Measurements from ENCODE around the gene HDAC9.

The HDAC9 gene

DNA sequence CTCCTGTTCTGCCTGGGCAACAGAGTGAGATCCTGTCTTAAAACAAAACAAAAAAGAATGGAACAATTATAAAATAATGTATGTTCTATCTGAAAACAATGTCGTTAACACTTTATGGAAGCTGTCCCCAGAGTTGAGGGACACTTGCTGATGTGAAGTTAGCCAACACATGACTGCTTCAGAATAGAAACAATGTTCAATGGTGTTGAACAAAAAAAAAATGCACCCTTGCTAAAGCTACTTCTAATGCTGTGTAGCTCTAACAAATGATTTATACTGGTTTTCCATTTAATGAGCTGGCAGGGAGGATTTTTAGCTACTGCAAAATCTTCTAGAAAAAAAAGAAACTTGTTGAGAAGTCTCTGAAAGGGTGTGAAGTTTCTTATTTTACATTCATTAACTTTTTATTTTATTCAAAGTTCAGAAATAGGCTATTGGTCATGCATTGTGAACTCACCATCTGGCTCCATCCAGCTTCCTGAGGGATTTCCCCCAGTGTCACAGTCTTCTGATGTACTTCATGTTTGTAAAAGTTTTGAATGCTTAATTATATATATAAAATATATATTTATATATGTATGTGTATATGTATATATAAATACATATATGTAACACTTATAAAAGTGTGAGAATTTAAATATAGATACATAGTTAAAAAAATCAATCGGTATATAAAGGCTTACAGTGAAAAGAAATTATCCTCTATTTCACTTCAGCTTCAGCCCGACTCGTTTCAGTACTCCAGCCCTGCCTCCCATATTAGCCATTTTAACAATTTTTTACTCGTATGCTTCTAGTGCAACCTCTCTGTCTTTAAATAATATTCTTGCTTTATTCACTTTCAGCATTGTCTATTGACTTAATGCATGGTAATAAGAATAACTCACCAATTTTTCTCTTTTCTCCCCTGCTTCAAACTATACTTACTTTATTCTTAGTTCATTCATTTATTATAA, 35.0 kb downstream of the HDAC9 start:
- TF ChIP-seq, protein P1, sequence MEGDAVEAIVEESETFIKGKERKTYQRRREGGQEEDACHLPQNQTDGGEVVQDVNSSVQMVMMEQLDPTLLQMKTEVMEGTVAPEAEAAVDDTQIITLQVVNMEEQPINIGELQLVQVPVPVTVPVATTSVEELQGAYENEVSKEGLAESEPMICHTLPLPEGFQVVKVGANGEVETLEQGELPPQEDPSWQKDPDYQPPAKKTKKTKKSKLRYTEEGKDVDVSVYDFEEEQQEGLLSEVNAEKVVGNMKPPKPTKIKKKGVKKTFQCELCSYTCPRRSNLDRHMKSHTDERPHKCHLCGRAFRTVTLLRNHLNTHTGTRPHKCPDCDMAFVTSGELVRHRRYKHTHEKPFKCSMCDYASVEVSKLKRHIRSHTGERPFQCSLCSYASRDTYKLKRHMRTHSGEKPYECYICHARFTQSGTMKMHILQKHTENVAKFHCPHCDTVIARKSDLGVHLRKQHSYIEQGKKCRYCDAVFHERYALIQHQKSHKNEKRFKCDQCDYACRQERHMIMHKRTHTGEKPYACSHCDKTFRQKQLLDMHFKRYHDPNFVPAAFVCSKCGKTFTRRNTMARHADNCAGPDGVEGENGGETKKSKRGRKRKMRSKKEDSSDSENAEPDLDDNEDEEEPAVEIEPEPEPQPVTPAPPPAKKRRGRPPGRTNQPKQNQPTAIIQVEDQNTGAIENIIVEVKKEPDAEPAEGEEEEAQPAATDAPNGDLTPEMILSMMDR (conservative IDR thresholded peaks at IDR 0.05; ENCODE audit: control insufficient read depth, insufficient read depth, low read depth, low read length) = no peak
- H3K4me3 ChIP-seq (ENCODE audit: control insufficient read depth, low read depth, low read length) = no peak overlapping the region
- no peak for DNase-seq (ENCODE audit: low read depth)

GRCh38 chr7:18531539-18531938, 36.0 kb downstream of the HDAC9 start:
- TF ChIP-seq, protein P1 (conservative IDR thresholded peaks at IDR 0.05; ENCODE audit: control insufficient read depth, insufficient read depth, low read depth, low read length) = no peak
- no peak for DNase-seq (ENCODE audit: low read depth)
- H3K4me3 ChIP-seq (ENCODE audit: control insufficient read depth, low read depth, low read length) = no peak overlapping the region

DNA sequence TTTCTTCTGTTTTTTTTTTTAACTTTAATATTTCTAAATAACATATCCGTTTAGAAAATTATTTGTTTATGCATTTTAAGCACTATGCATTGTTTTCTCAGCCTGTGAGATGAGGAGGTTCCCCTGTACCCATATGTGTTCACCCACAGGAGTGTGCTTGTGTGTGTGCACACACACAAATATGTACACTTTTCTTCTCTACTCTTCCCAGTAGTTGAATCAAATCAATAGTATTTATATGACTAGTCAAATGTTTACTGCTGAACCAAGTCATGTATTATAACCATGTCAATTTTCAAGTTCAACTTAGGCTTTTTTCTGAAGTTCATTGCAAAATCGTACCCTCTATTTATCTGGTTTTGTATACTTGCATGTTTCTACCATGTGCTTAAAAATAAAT, 37.3 kb downstream of the HDAC9 start:
- TF ChIP-seq, protein P1 (conservative IDR thresholded peaks at IDR 0.05; ENCODE audit: control insufficient read depth, insufficient read depth, low read depth, low read length) = no peak
- no peak for DNase-seq (ENCODE audit: low read depth)
- H3K4me3 ChIP-seq (ENCODE audit: control insufficient read depth, low read depth, low read length) = no peak overlapping the region

DNA sequence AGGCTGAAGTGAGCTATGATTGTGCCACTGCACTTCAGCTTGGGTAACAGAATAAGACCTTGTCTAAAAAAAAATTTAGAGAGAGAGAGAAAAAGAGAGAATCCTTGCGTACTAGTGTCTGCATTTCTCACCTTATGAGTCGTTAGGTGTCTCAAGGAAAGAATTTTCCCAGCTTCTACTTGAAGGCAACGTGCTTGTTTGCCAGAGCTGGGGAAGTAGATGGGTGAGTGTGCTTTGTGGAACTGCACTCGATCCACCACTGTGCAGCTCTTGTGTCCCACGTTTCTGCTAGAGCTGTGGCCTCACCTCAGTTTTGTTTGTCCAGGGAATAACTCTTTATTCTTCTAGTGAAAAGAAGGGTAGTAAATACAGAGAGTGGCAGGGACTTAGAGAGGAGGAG, 38.9 kb downstream of the HDAC9 start:
- TF ChIP-seq, protein P1 (conservative IDR thresholded peaks at IDR 0.05; ENCODE audit: control insufficient read depth, insufficient read depth, low read depth, low read length) = no peak
- H3K4me3 ChIP-seq (ENCODE audit: control insufficient read depth, low read depth, low read length) = no peak overlapping the region

GRCh38 chr7:18535810-18536415, 40.4 kb downstream of the HDAC9 start:
- TF ChIP-seq, protein P1 (conservative IDR thresholded peaks at IDR 0.05; ENCODE audit: control insufficient read depth, insufficient read depth, low read depth, low read length) = no peak
- no peak for DNase-seq (ENCODE audit: low read depth)
- no peak overlapping the region for H3K4me3 ChIP-seq (ENCODE audit: control insufficient read depth, low read depth, low read length)

More for the DNA sequence above, 38.9 kb downstream of the HDAC9 start:
- no peak for DNase-seq (ENCODE audit: low read depth)

DNA sequence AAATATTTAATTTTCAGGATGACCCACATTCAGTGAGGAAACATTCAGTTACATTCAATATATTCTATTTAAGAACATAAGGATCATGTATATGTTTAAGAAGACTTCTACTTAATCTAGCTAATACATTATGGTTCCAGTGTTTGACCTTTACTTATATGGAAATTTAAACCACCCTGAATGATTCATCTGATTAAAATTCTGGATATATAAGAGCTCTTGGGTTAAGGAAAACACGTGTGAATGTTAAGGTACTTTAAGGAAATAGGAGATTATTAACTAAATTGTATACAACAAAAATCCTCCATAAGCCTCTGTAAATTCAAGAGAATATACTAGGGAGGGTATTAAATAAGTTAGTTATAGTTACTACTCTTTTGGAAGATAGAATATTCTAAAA, 40.9 kb downstream of the HDAC9 start:
- DNase-seq (ENCODE audit: low read depth) = no peak
- TF ChIP-seq, protein P1 (conservative IDR thresholded peaks at IDR 0.05; ENCODE audit: control insufficient read depth, insufficient read depth, low read depth, low read length) = no peak
- H3K4me3 ChIP-seq (ENCODE audit: control insufficient read depth, low read depth, low read length) = no peak overlapping the region

All from fibroblast of mammary gland (primary cell).